ENCODE data around the gene LZTS2. TPM values are rescaled to one million over a fixed set of nuclear protein-coding genes. Genes with fewer than 3 reads are reported as not detected.

LZTS2 gene
- total RNA-seq, 1 experiment from 2014 or later: 69.1 TPM

GRCh38 chr10:101054876-101055275 lies 55.3 kb downstream of the LZTS2 start:
- H3K23ac ChIP-seq (ENCODE audit: insufficient read length, low read depth, low read length): no peak overlapping the region
- no peaks in the 10 kb centered on the region for H3K79me2 ChIP-seq (ENCODE audit: insufficient read depth, low read length)
- H3K4me1 ChIP-seq (ENCODE audit: insufficient read depth, low read length): peaks cover 5% of the 10 kb centered on the region; the same call in 1 of the 2 replicates
- no peaks in the 10 kb centered on the region for H3K9me3 ChIP-seq (ENCODE audit: control insufficient read depth, low read depth, low read length)
- H2AFZ ChIP-seq (ENCODE audit: low read length): no peak overlapping the region
- no peak overlapping the region for H3K14ac ChIP-seq (ENCODE audit: insufficient read depth, low read length)
- no peak overlapping the region for H3K27ac ChIP-seq (ENCODE audit: insufficient read length, low read depth, low read length)
- Mint-ChIP-seq H3K27me3 (ENCODE audit: low read depth) (peaks cover 23% of the 10 kb centered on the region), H3K4me3 (no peak overlapping the region), H3K36me3 (ENCODE audit: insufficient read depth in 1 of 3, low read depth in 3 of 3) (peaks cover 0 to 16% (median 5%) of the 10 kb centered on the region in 3 experiments; a peak in 3 of 7 replicates), H3K9me3 (no peaks in the 10 kb centered on the region; a peak in 1 of 5 replicates), H3K27ac (no peak overlapping the region), H3K4me1 (peaks cover 18% of the 10 kb centered on the region in 2 experiments)
- no peak overlapping the region for H3K4me2 ChIP-seq (ENCODE audit: insufficient read depth, insufficient read length, low read length)
- H4K91ac ChIP-seq (ENCODE audit: insufficient read length, low read depth, low read length): no peak overlapping the region
- no peak overlapping the region for H3T11ph ChIP-seq (ENCODE audit: low read length)
- no peak overlapping the region for H2BK5ac ChIP-seq (ENCODE audit: insufficient read length, low read length)
- H3K27me3 ChIP-seq (ENCODE audit: insufficient read depth, low read length): peaks cover 9% of the 10 kb centered on the region; the same call in 1 of the 2 replicates
- no peak overlapping the region for H2BK20ac ChIP-seq (ENCODE audit: low read depth, low read length, poor library complexity, severe bottlenecking)
- no peak overlapping the region for H2BK12ac ChIP-seq (ENCODE audit: insufficient read length, low read depth, low read length)
- H2BK120ac ChIP-seq (ENCODE audit: low read depth, low read length, poor library complexity, severe bottlenecking): no peak overlapping the region
- H3K79me1 ChIP-seq (ENCODE audit: insufficient read depth, low read depth, low read length, poor library complexity, severe bottlenecking): no peaks in the 10 kb centered on the region
- no peak overlapping the region for H4K8ac ChIP-seq (replicated peaks; ENCODE audit: insufficient read length, low read depth, low read length)
- DNase-seq: no peak
- TF ChIP-seq CTCF (conservative IDR thresholded peaks at IDR 0.05): no peak
- H3K4ac ChIP-seq (ENCODE audit: low read depth, low read length): no peak overlapping the region
- WGBS (ENCODE audit: extremely low coverage, insufficient read length, low lambda C conversion rate): no CpG with 5 or more reads among the region's 5 CpGs
- H3K56ac ChIP-seq (ENCODE audit: insufficient read length, low read depth, low read length): no peak overlapping the region
- no peak overlapping the region for H2BK15ac ChIP-seq (ENCODE audit: low read depth, low read length)
- no peak overlapping the region for H3K9ac ChIP-seq (ENCODE audit: extremely low read depth, insufficient read length, low read length)
- H3K18ac ChIP-seq (ENCODE audit: insufficient read length, low read depth, low read length): no peak overlapping the region
- peaks cover under 1% of the 10 kb centered on the region for H3K23me2 ChIP-seq (ENCODE audit: insufficient read length, low read depth, low read length, poor library complexity, severe bottlenecking)
- no peaks in the 10 kb centered on the region for H4K20me1 ChIP-seq (ENCODE audit: control insufficient read depth, insufficient read depth, insufficient read length)
- no peak overlapping the region for H4K5ac ChIP-seq (ENCODE audit: insufficient read length, low read depth, low read length)
- H2AK5ac ChIP-seq (ENCODE audit: insufficient read length, low read length): no peak overlapping the region
